RPMI7951 (cell line): ENCODE results near the gene NOS2. TPM values are rescaled to one million over a fixed set of nuclear protein-coding genes. Genes with fewer than 3 reads are reported as not detected.

Experiments used
- DNase-seq: peaks from one replicate; pipeline ENCODE4 v3.0.0-alpha.2; 2012; ENCODE audit warnings: low read depth
- total RNA-seq: library from RNA; depleted of rRNA; stranded (reverse); fragments of >200 nt; shearing (Covaris generic); gene quantifications from 2 replicates; pipeline ENCODE4 v1.2.3, GENCODE V29; 2014

NOS2 gene
- total RNA-seq, 1 experiment from 2014 or later: 18.9 TPM

- no peak for DNase-seq
Measured at GRCh38 chr17:27819145-27819544, 18.8 kb upstream of the NOS2 start.

- DNase-seq: no peak
Measured at GRCh38 chr17:27818401-27819105, 18.2 kb upstream of the NOS2 start.

GRCh38 chr17:27817731-27818130 lies 17.4 kb upstream of the NOS2 start:
- DNase-seq: no peak

- DNase-seq: no peak
Measured at GRCh38 chr17:27816946-27817345, 16.6 kb upstream of the NOS2 start.

- no peak for DNase-seq
Measured at GRCh38 chr17:27811961-27812360, 11.6 kb upstream of the NOS2 start.

GRCh38 chr17:27810902-27811557 lies 10.7 kb upstream of the NOS2 start:
- peak; percentile 38 for DNase-seq

GRCh38 chr17:27810211-27810901 lies 10.0 kb upstream of the NOS2 start:
- peak; percentile 11 for DNase-seq

GRCh38 chr17:27809555-27809954 lies 9.2 kb upstream of the NOS2 start:
- DNase-seq: no peak

- DNase-seq: no peak
Measured at GRCh38 chr17:27808628-27809027, 8.3 kb upstream of the NOS2 start.

GRCh38 chr17:27807567-27808470 lies 7.5 kb upstream of the NOS2 start:
- peak; percentile 31 for DNase-seq

GRCh38 chr17:27805520-27806146 lies 5.3 kb upstream of the NOS2 start:
- DNase-seq: peak; percentile 77

GRCh38 chr17:27804113-27804512 lies 3.8 kb upstream of the NOS2 start:
- DNase-seq: no peak

GRCh38 chr17:27802962-27803680 lies 2.8 kb upstream of the NOS2 start:
- no peak for DNase-seq

GRCh38 chr17:27802033-27802432 lies 1.7 kb upstream of the NOS2 start:
- DNase-seq: no peak

GRCh38 chr17:27798376-27798775 lies 2.0 kb downstream of the NOS2 start:
- no peak for DNase-seq

GRCh38 chr17:27797390-27798091 lies 2.8 kb downstream of the NOS2 start:
- peak; percentile 57 for DNase-seq

GRCh38 chr17:27793906-27794569 lies 6.3 kb downstream of the NOS2 start:
- DNase-seq: no peak

GRCh38 chr17:27793168-27793905 lies 7.0 kb downstream of the NOS2 start:
- peak; percentile 57 for DNase-seq

GRCh38 chr17:27792095-27792494 lies 8.2 kb downstream of the NOS2 start:
- DNase-seq: no peak
